WTC11 (cell line): ENCODE measurements around the gene SNRPA. TPM values are rescaled to one million over a fixed set of nuclear protein-coding genes. Genes with fewer than 3 reads are reported as not detected.

Source experiments
- ATAC-seq: fragments of 200-7000 bp; cut with Tn5 transposase; 2 replicates; pipeline ENCODE4 v1.10.0; 2021; ENCODE audit warnings: mild to moderate bottlenecking, moderate library complexity
- CTCF ChIA-PET: fragments of 300-600 bp; sonication (Branson Sonifier 250); formaldehyde crosslinking; loops from one replicate; lab custom pipeline; 2021; ENCODE audit warnings: antibody characterized with exemption; lab: Charles Lee
- POLR2A ChIA-PET: fragments of 350-600 bp; sonication (Branson Sonifier 250); formaldehyde crosslinking; loops from one replicate; lab custom pipeline; 2021; ENCODE audit warnings: antibody characterized with exemption; lab: Charles Lee
- DNase-seq: peaks from one replicate; pipeline ENCODE4 v3.0.0; 2021; ENCODE audit warnings: low spot score
- H3K27ac Mint-ChIP-seq: 2 replicates; pipeline ENCODE4 v1.8.0; 2021; ENCODE audit warnings: mixed read lengths
- H3K27me3 Mint-ChIP-seq: 2 replicates; pipeline ENCODE4 v1.8.0; 2021; ENCODE audit warnings: low read depth, mild to moderate bottlenecking, moderate library complexity, mixed read lengths
- H3K36me3 Mint-ChIP-seq: 2 replicates; pipeline ENCODE4 v1.8.0; 2021; ENCODE audit warnings: mixed read lengths
- H3K4me1 Mint-ChIP-seq: 2 replicates; pipeline ENCODE4 v1.8.0; 2022; ENCODE audit warnings: mixed read lengths
- H3K4me3 Mint-ChIP-seq: 2 replicates; pipeline ENCODE4 v1.8.0; 2021; ENCODE audit warnings: mild to moderate bottlenecking, moderate library complexity, mixed read lengths
- H3K9me3 Mint-ChIP-seq: 2 replicates; pipeline ENCODE4 v1.8.0; 2021; ENCODE audit warnings: mixed read lengths
- AR ChIP-seq: fragments of 250-450 bp; sonication (Bioruptor Pico); IDR thresholded peaks from 2 replicates; pipeline ENCODE4 v1.9.0; 2021; ENCODE audit warnings: mild to moderate bottlenecking
- CTCF ChIP-seq: fragments of 200-600 bp; IDR thresholded peaks from 2 replicates; pipeline ENCODE4 v1.8.0; 2022; ENCODE audit warnings: antibody characterized with exemption
- EMX1 ChIP-seq: fragments of 250-450 bp; sonication (Bioruptor Pico); IDR thresholded peaks from 2 replicates; pipeline ENCODE4 v1.8.0; 2021; ENCODE audit warnings: mild to moderate bottlenecking
- NFATC4 ChIP-seq: fragments of 250-450 bp; sonication (Bioruptor Pico); IDR thresholded peaks from 2 replicates; pipeline ENCODE4 v1.9.0; 2021; ENCODE audit warnings: mild to moderate bottlenecking
- PRDM15 ChIP-seq: sonication (generic); formaldehyde crosslinking; IDR thresholded peaks from 2 replicates; pipeline ENCODE4 v1.8.0; 2022; ENCODE audit warnings: missing genetic modification reagents
- TCF7 ChIP-seq: sonication (generic); formaldehyde crosslinking; IDR thresholded peaks from 2 replicates; pipeline ENCODE4 v1.8.0; 2022; ENCODE audit warnings: mild to moderate bottlenecking, low read depth, missing genetic modification reagents, moderate library complexity
- TEAD4 ChIP-seq: sonication (generic); formaldehyde crosslinking; IDR thresholded peaks from 2 replicates; pipeline ENCODE4 v1.8.0; 2022; ENCODE audit warnings: mild to moderate bottlenecking, missing genetic modification reagents
- ZNF138 ChIP-seq: sonication (generic); formaldehyde crosslinking; conservative IDR thresholded peaks from 2 replicates; pipeline ENCODE4 v1.8.1; 2022; ENCODE audit warnings: mild to moderate bottlenecking, moderate library complexity, missing genetic modification reagents
- ZNF232 ChIP-seq: sonication (generic); formaldehyde crosslinking; IDR thresholded peaks from 2 replicates; pipeline ENCODE4 v1.8.0; 2022; ENCODE audit warnings: mild to moderate bottlenecking, missing genetic modification reagents
- ZNF263 ChIP-seq: sonication (generic); formaldehyde crosslinking; IDR thresholded peaks from 2 replicates; pipeline ENCODE4 v1.8.1; 2022; ENCODE audit warnings: low read depth, mild to moderate bottlenecking, moderate library complexity, missing genetic modification reagents
- ZNF396 ChIP-seq: fragments of 250-450 bp; sonication (Bioruptor Pico); IDR thresholded peaks from 2 replicates; pipeline ENCODE4 v1.8.0; 2021; ENCODE audit warnings: mild to moderate bottlenecking, moderate library complexity, borderline replicate concordance
- ZNF416 ChIP-seq: fragments of 250-450 bp; sonication (Bioruptor Pico); IDR thresholded peaks from 2 replicates; pipeline ENCODE4 v1.9.0; 2021; ENCODE audit warnings: mild to moderate bottlenecking, inconsistent platforms
- total RNA-seq: library from RNA; stranded (reverse); gene quantifications from 3 replicates; pipeline ENCODE4 v1.2.3, GENCODE V29; 2021
- TF ChIP-seq, protein P1 (sequence below): sonication (generic); formaldehyde crosslinking; IDR thresholded peaks from 2 replicates; pipeline ENCODE4 v1.8.0; 2022; ENCODE audit warnings: mild to moderate bottlenecking, missing genetic modification reagents
- TF ChIP-seq, protein P2 (sequence below): sonication (generic); formaldehyde crosslinking; IDR thresholded peaks from 2 replicates; pipeline ENCODE4 v1.8.0; 2022; ENCODE audit warnings: mild to moderate bottlenecking, missing genetic modification reagents
- TF ChIP-seq, protein P3 (sequence below): sonication (generic); formaldehyde crosslinking; IDR thresholded peaks from 2 replicates; pipeline ENCODE4 v1.8.1; 2022; ENCODE audit warnings: missing genetic modification reagents, borderline replicate concordance
- TF ChIP-seq, protein P4 (sequence below): sonication (generic); formaldehyde crosslinking; IDR thresholded peaks from 2 replicates; pipeline ENCODE4 v1.8.0; 2023; ENCODE audit warnings: missing genetic modification reagents, mild to moderate bottlenecking, borderline replicate concordance
- TF ChIP-seq, protein P5 (sequence below): sonication (generic); formaldehyde crosslinking; IDR thresholded peaks from 2 replicates; pipeline ENCODE4 v1.8.1; 2023; ENCODE audit warnings: mild to moderate bottlenecking, missing genetic modification reagents

The SNRPA gene
- total RNA-seq, 1 experiment from 2014 or later: 227 TPM

DNA sequence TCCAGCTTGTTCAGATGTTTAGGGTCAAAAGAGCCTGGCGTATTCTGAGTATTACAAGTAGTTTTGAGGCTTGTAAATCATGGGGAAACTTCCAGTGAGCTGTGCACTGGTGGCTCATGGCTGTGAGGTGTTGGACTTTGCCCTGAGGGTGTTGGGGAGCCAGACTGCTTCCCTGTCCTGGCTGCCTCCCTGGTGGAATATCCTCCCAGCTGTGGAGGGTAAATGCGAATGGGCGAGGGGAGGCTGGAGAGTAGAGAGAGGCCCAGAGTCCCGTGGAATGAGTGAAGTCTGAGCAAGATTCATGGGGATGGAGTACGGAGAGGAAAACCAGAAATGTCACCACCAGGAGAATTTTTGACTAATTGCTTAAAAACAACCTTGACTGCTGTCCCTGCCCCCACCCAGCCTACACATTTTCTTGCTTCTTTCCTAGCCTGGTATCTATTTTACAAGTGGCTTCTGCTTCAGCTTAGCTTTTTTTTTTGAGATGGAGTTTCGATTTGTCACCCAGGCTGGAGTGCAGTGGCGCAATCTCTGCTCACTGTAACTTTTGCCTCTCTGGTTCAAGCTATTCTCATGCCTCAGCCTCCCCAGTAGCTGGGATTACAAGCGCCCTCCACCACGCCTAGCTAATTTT, 3.7 kb downstream of the SNRPA start (continued):
- TF ChIP-seq AR: no peak
- no peak for TF ChIP-seq EMX1
- no peak for TF ChIP-seq TCF7 (CRISPR knock-in tag)
- no peak for TF ChIP-seq ZNF263

DNA sequence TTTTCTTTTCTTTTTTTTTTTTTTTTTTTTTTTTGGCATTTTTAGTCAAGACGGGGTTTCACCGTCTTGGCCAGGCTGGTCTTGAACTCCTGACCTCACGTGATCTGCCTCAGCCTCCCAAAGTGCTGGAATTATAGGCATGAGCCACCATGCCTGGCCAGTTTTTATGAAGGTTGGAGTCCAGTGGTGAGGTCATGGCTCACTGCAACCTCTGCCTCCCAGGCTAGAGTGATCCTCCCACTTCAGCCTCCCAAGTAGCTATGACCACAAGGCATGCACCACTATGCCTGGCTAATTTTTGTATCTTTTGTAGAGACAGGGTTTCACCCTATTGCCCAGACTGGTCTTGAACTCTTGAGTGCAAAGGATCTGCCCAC, 4.2 kb downstream of the SNRPA start:
- Mint-ChIP-seq H3K4me3 (no peak overlapping the region), H3K36me3 (peaks cover 71% of the 10 kb centered on the region)
- TF ChIP-seq, protein P1, sequence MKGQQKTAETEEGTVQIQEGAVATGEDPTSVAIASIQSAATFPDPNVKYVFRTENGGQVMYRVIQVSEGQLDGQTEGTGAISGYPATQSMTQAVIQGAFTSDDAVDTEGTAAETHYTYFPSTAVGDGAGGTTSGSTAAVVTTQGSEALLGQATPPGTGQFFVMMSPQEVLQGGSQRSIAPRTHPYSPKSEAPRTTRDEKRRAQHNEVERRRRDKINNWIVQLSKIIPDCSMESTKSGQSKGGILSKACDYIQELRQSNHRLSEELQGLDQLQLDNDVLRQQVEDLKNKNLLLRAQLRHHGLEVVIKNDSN (CRISPR knock-in tag): no peak
- TF ChIP-seq ZNF396 (CRISPR knock-in tag) (no peak), NFATC4 (CRISPR knock-in tag) (no peak), TEAD4 (CRISPR knock-in tag) (no peak), CTCF (no peak), PRDM15 (CRISPR knock-in tag) (no peak), ZNF138 (CRISPR knock-in tag) (no peak), ZNF232 (no peak), ZNF416 (CRISPR knock-in tag) (no peak)
- TF ChIP-seq, protein P2, sequence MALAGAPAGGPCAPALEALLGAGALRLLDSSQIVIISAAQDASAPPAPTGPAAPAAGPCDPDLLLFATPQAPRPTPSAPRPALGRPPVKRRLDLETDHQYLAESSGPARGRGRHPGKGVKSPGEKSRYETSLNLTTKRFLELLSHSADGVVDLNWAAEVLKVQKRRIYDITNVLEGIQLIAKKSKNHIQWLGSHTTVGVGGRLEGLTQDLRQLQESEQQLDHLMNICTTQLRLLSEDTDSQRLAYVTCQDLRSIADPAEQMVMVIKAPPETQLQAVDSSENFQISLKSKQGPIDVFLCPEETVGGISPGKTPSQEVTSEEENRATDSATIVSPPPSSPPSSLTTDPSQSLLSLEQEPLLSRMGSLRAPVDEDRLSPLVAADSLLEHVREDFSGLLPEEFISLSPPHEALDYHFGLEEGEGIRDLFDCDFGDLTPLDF (CRISPR knock-in tag): no peak
- TF ChIP-seq, protein P3, sequence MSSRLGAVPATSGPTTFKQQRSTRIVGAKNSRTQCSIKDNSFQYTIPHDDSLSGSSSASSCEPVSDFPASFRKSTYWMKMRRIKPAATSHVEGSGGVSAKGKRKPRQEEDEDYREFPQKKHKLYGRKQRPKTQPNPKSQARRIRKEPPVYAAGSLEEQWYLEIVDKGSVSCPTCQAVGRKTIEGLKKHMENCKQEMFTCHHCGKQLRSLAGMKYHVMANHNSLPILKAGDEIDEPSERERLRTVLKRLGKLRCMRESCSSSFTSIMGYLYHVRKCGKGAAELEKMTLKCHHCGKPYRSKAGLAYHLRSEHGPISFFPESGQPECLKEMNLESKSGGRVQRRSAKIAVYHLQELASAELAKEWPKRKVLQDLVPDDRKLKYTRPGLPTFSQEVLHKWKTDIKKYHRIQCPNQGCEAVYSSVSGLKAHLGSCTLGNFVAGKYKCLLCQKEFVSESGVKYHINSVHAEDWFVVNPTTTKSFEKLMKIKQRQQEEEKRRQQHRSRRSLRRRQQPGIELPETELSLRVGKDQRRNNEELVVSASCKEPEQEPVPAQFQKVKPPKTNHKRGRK (CRISPR knock-in tag): no peak
- TF ChIP-seq, protein P4, sequence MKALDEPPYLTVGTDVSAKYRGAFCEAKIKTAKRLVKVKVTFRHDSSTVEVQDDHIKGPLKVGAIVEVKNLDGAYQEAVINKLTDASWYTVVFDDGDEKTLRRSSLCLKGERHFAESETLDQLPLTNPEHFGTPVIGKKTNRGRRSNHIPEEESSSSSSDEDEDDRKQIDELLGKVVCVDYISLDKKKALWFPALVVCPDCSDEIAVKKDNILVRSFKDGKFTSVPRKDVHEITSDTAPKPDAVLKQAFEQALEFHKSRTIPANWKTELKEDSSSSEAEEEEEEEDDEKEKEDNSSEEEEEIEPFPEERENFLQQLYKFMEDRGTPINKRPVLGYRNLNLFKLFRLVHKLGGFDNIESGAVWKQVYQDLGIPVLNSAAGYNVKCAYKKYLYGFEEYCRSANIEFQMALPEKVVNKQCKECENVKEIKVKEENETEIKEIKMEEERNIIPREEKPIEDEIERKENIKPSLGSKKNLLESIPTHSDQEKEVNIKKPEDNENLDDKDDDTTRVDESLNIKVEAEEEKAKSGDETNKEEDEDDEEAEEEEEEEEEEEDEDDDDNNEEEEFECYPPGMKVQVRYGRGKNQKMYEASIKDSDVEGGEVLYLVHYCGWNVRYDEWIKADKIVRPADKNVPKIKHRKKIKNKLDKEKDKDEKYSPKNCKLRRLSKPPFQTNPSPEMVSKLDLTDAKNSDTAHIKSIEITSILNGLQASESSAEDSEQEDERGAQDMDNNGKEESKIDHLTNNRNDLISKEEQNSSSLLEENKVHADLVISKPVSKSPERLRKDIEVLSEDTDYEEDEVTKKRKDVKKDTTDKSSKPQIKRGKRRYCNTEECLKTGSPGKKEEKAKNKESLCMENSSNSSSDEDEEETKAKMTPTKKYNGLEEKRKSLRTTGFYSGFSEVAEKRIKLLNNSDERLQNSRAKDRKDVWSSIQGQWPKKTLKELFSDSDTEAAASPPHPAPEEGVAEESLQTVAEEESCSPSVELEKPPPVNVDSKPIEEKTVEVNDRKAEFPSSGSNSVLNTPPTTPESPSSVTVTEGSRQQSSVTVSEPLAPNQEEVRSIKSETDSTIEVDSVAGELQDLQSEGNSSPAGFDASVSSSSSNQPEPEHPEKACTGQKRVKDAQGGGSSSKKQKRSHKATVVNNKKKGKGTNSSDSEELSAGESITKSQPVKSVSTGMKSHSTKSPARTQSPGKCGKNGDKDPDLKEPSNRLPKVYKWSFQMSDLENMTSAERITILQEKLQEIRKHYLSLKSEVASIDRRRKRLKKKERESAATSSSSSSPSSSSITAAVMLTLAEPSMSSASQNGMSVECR (CRISPR knock-in tag): no peak
- TF ChIP-seq, protein P5, sequence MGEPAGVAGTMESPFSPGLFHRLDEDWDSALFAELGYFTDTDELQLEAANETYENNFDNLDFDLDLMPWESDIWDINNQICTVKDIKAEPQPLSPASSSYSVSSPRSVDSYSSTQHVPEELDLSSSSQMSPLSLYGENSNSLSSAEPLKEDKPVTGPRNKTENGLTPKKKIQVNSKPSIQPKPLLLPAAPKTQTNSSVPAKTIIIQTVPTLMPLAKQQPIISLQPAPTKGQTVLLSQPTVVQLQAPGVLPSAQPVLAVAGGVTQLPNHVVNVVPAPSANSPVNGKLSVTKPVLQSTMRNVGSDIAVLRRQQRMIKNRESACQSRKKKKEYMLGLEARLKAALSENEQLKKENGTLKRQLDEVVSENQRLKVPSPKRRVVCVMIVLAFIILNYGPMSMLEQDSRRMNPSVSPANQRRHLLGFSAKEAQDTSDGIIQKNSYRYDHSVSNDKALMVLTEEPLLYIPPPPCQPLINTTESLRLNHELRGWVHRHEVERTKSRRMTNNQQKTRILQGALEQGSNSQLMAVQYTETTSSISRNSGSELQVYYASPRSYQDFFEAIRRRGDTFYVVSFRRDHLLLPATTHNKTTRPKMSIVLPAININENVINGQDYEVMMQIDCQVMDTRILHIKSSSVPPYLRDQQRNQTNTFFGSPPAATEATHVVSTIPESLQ (CRISPR knock-in tag): no peak

More for the DNA sequence above, 4.2 kb downstream of the SNRPA start:
- ChIA-PET CTCF (interaction anchor here (1.2 to 1.8 kb wide), 5 partner anchors 11 to 63 kb away, joined by 4 to 8 read pairs (median 6); partner anchors contain the start of gene EGLN2), POLR2A (interaction anchor here (0.5 to 1.0 kb wide), 2 partner anchors 18 to 23 kb away, joined by 3 to 5 read pairs; partner anchors contain the start of gene RAB4B)
- DNase-seq (no peak), ATAC-seq (no peak)
- Mint-ChIP-seq H3K27ac (no peak overlapping the region), H3K27me3 (no peaks in the 10 kb centered on the region), H3K4me1 (peaks cover 29% of the 10 kb centered on the region), H3K9me3 (no peaks in the 10 kb centered on the region)
